Measurements from ENCODE around the gene PLSCR3.
A peak's percentile ranks its signal among the peaks of the same experiment; 100 is the strongest.
"Not testable (repeated sequence)": the region's sequence is repeated elsewhere in the genome, so short reads cannot be mapped to it uniquely, and the experiment has no call there.

Gene PLSCR3

GRCh38 chr17:7379134-7379533 lies 15.2 kb downstream of the PLSCR3 start:
- DNase-seq: no peak

DNA sequence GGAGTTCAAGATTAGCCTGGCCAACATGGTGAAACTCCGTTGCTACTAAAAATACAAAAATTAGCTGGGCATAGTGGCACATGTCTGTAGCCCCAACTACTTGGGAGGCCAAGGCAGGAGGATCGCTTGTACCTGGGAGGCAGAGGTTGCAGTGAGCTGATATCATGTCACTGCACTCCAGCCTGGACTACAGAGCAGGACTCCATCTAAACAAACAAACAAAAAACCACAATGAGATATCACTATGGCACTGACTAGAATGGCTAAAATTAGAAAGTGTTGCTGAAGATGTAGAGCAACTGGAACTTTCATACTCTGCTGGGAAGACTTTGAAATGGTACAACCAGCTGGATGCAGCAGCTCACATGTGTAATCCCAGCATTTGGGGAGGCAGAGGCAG lies 20.0 kb downstream of the PLSCR3 start:
- DNase-seq: no peak

- no peak for DNase-seq
Observed at GRCh38 chr17:7370853-7371252, 23.5 kb downstream of the PLSCR3 start.

- DNase-seq: no peak
Observed at GRCh38 chr17:7369825-7370224, 24.5 kb downstream of the PLSCR3 start.

GRCh38 chr17:7368599-7368994 lies 25.7 kb downstream of the PLSCR3 start:
- not testable (repeated sequence) for DNase-seq

- DNase-seq: no peak
Observed at GRCh38 chr17:7367918-7368598, 26.3 kb downstream of the PLSCR3 start.

GRCh38 chr17:7367083-7367482 lies 27.2 kb downstream of the PLSCR3 start:
- DNase-seq: no peak

DNA sequence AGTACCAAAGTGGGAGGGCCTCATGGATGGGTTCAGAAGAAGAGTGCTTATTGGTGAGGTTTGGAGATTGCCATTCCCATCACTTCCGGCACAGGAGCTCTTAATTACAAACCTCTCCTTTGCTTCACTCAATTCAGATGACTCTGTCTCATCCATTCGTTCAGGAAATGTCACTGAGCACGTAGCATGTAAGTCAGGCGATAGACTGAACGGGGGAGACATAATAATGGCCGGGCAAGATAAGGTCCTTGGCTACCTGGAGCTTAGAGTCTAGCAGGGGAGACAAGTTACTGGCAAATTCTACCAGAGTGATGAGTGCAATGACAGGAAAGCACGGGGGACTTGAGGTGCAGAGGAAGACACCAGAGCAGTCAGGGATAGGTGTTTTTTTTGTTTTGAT lies 28.4 kb downstream of the PLSCR3 start:
- DNase-seq: not testable (repeated sequence)

DNA sequence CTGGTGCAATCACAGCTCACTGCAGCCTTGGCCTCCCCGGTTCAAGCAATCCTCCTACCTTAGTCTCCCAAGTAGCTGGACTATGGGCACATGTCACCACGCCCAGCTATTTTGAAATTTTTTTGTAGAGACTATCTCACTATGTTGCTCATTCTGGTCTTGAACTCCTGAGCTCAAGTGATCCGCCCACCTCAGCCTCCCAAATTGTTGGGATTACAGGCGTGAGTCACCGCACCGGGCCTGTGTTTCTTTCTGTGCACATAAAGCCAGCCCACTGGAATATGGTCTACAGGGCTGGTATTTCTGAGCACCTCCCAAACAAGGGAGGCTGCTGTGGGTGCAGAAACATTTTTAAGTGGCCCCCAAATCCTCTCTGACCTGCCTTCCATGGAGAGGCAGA lies 31.0 kb downstream of the PLSCR3 start:
- DNase-seq: no peak

DNA sequence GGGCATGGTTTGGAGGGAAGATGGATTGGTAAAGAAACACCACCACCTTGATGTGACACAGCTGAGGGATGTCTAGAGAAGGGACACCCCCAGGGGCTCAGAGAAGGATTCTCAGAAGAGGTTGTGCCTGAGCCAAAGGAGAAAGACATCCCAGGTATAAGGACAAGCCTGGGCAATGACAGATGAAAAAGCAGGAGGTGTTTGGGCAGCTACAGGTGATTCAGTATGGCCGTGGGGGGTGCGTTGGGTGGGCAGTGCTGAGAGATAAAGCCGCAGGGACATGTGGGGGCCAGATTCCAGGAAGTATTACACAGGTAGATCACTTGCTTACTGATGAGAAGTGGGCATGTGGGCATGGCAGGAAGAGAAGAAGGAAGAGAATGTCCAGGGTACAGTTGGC lies 32.4 kb downstream of the PLSCR3 start:
- DNase-seq: no peak

DNA sequence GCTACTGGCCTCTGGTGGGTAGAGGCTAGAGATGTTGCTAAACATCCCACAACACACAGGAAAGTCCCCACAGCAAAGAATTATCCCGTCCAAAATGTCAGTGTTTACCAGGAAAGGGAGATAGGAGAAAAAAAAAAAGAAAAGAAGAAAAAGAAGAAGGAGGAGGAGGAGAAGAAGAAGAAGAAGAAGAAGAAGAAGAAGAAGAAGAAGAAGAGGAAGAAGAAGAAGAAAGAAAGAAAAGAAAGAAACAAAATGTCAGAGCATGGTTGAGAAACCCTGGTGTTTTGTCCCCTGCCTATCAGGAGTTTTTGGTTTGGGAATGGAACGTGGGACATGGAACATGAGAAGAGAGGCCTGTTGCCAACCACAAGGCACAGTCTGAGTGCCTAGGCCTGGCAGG lies 36.9 kb downstream of the PLSCR3 start:
- no peak for DNase-seq

DNA sequence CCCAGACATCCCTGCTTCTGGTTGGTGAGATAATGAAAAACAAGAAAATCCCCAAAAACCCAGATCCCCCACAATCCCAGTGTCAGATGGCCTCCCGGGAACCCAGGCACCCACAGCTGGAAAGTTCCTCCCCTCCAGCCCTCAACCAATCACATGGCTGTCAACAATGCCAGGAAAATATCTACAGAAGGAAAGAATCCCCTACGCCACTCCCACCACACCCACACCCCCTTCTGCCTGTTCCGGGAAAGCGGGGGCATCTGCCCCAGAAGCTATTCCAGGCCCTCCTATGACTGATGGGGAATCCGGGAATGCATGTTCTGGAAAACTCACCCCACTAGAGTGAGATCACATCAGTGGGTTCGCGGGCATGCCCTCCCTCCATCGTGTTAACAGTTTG lies 37.6 kb downstream of the PLSCR3 start:
- DNase-seq: no peak

DNA sequence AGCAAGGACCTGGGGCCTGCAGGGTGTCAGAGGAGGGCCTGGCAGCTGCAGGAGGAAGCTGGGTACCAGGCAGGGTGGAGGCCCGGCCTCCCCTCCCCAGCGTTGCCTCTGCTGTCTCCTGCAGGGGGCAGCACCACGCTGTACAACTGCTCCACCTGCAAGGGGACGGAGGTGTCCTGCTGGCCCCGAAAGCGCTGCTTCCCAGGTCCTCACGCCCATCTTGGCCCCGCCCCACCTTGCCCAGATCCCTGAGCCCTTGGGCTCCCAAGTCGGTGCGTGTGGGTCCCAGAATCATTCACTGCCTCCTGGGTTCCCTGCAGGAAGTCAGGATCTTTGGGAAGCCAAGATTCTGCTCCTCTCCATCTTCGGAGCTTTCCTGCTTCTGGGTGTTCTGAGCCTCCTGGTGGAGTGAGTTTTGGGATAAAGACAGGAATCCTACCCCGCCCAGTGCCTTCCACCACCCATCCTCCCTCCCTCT lies 38.2 kb downstream of the PLSCR3 start:
- DNase-seq: peak; percentile 30 to 32

DNA sequence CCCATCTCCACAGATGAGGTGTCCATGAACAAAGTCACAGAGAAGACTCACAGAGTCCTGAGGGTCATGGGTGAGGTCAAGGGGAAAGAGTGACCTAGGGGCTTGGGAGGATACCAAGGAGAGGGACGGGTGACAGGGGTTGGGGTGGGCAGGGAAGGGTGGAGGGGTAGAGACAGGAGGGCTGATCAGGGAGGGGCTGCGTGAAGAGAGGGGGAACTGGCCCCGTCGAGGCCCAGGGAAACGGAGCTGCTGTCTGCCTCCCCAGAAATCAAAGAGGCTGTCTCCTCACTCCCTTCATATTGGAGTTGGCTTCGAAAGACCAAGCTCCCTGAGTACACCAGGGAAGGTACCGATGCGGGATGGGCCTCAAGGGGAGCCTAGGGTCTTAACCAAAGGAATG lies 38.8 kb downstream of the PLSCR3 start:
- DNase-seq: no peak

- DNase-seq: no peak
Observed at GRCh38 chr17:7355053-7355452, 39.3 kb downstream of the PLSCR3 start, which contains the start of gene TMEM95. Gene TMEM95, plus strand, starts transcription at chr17:7355156. Its CDS starts 49 bp downstream, at chr17:7355205.

- no peak for DNase-seq
Observed at GRCh38 chr17:7354262-7354843, 40.0 kb downstream of the PLSCR3 start.

DNA sequence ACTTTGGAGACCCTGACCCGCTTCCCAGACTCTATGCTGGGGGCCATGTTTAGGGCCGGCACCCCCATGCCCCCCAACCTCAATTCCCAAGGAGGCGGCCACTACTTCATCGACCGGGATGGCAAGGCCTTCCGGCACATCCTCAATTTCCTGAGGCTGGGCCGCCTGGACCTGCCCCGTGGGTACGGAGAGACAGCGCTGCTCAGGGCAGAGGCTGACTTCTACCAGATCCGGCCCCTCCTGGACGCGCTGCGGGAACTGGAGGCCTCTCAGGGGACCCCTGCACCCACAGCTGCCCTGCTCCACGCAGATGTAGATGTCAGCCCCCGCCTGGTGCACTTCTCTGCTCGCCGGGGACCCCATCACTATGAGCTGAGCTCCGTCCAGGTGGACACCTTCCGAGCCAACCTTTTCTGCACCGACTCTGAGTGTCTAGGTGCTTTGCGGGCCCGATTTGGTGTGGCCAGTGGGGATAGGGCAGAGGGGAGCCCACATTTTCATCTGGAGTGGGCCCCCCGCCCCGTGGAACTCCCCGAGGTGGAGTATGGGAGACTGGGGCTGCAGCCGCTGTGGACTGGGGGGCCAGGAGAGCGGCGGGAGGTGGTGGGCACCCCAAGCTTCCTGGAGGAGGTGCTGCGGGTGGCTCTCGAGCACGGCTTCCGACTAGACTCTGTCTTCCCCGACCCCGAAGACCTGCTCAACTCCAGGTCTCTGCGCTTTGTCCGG lies 41.3 kb downstream of the PLSCR3 start:
- DNase-seq: no peak

GRCh38 chr17:7352503-7352889 lies 41.8 kb downstream of the PLSCR3 start:
- DNase-seq: no peak

DNA sequence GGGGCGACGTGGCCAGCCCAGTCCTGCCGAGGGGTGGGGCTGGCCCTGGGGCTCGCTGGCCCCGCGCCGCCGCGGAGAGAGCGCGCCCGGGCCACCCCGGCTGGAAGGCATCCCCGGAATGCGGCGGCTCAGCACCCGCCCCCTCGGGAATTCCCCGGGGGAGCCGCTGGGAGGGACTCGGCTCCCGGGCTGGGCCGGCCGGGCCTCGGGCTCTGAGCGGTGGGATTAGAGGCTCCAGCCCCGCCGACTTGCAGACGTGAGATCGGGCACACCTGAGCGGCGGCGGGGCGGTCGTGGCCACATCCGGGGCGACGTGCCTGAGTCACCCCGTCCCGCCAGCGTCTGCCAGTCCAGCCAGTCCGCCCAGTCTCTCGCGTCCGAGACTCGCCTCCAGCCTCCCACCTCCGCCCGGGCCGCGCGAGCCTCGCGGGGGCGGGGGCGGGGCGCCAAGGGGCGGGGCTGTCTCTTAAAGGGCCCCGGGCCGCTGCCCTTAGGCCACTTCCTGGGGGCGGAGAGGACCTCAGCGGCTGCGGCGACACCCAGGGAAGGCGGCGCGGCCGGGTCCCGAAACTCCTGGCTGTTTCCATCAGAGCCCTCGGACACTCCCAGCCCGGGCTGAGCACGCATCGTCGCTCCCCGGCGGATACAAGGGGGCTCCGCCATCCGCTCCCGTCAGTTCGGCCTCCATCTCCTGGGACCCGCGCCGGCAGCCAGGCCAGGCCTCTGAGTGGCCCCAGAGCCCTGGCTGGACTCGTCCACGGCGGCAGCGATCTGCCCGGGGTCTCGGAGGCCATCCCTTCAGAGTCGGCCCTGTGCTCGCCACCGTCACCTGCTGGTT lies 42.4 kb downstream of the PLSCR3 start, which contains the start of gene KCTD11:
Gene KCTD11, plus strand, starts transcription at position 498 of the 838 bp plus-strand sequence.
- DNase-seq: no peak

DNA sequence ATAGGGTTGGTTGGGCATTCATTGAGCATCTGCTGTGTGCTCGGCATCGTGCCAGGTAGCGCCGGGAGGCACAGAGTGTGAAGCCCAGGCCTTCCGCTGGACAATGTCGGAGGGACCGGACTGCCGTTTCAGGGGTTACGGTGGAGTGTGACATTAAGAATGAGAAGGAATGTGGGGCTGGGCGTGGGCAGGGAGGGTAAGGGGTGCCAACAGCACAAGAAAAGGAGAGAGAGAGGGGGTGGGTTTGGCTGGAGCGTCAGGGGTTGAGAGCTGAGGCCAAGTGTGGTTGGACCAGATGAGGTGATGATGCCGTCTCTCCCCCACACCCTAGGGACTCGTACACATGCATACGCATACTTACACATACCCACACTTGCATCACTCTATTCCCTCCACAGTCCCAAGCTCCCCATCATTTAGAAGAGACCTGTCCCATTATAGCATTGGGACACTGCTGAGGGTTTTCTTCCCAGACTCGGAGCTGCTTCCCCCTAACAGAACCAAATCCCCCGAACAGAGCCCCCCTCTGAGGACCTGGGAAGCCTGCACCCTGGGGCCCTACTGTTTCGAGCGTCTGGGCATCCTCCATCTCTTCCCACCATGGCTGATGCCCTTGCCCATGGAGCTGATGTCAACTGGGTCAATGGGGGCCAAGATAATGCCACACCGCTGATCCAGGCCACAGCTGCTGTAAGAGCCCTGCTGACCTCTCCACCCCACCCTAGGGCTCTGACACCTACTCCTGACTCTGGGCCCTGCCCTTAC lies 45.7 kb downstream of the PLSCR3 start:
- DNase-seq: no peak

DNA sequence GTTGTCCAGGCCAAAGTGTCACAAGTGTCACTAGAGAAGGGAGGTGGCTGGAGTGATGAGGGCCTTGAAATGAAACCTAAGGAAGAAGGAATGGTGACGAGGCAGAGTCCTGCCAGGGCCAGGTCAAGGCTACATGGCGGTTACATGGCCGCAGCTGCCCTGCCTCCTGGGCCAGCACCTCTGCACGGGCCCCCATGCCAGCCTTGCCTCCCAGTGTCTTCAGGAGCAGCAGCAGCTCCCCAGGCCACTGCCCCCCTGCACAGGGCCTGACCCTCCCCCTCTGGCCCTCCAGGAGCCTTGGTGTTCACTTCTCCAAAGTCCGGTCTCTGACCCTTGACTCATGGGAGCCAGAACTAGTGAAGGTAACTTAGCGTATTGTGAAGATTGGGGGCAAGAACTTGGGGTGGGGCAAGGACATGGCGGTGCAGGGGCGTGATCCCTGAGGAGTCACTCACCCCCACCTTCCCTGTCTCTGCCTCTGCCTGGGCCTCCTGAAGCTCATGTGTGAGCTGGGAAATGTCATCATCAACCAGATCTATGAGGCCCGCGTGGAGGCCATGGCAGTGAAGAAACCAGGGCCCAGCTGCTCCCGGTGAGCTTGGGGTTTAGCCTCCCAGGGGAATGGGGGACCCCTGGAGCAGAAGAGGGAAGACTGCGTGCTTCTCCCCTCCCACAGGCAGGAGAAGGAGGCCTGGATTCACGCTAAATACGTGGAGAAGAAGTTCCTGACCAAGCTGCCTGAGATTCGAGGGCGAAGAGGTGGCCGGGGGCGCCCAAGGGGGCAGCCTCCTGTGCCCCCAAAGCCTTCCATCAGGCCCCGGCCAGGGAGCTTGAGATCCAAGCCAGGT lies 46.5 kb downstream of the PLSCR3 start:
- DNase-seq: no peak
